Fibroblast of mammary gland (primary cell): ENCODE data around the gene BMPER.
A peak's percentile ranks its signal among the peaks of the same experiment; 100 is the strongest.

Experiments
- DNase-seq: peaks from one replicate; pipeline ENCODE4 v3.0.0-alpha.2; 2010; ENCODE audit warnings: low read depth
- H3K4me3 ChIP-seq: 2 replicates; pipeline ENCODE4 v1.5.1; 2011; ENCODE audit warnings: low read depth, mild to moderate bottlenecking, low read length, moderate library complexity; ENCODE audit not compliant: control insufficient read depth
- TF ChIP-seq, protein P1 (sequence below): conservative IDR thresholded peaks from 2 replicates; pipeline ENCODE4 v1.5.1; 2011; ENCODE audit warnings: low read depth, low read length, inconsistent platforms; ENCODE audit not compliant: control insufficient read depth, insufficient read depth

The BMPER gene

DNA sequence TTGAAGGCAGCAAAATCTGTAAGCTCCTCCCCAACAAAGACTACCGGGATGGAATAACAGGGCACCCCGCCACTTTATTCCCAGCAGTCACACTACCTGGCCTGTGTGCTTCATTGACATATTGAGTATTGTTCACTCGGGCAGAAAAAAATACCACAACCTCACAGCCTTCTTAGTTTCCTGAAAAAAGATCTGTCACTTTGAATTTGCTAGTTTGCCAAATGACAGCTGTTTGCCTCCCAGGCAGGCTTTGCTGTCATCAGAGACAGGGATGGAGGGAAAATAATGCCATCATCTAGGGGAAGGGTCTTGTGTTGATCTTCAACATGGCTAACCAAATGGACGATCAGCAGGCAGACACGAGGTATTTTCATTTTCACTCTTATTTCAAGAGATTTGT is 26.9 kb downstream of the BMPER start:
- no peak overlapping the region for H3K4me3 ChIP-seq
- peak; percentile 19 for DNase-seq
- TF ChIP-seq, protein P1, sequence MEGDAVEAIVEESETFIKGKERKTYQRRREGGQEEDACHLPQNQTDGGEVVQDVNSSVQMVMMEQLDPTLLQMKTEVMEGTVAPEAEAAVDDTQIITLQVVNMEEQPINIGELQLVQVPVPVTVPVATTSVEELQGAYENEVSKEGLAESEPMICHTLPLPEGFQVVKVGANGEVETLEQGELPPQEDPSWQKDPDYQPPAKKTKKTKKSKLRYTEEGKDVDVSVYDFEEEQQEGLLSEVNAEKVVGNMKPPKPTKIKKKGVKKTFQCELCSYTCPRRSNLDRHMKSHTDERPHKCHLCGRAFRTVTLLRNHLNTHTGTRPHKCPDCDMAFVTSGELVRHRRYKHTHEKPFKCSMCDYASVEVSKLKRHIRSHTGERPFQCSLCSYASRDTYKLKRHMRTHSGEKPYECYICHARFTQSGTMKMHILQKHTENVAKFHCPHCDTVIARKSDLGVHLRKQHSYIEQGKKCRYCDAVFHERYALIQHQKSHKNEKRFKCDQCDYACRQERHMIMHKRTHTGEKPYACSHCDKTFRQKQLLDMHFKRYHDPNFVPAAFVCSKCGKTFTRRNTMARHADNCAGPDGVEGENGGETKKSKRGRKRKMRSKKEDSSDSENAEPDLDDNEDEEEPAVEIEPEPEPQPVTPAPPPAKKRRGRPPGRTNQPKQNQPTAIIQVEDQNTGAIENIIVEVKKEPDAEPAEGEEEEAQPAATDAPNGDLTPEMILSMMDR = no peak

DNA sequence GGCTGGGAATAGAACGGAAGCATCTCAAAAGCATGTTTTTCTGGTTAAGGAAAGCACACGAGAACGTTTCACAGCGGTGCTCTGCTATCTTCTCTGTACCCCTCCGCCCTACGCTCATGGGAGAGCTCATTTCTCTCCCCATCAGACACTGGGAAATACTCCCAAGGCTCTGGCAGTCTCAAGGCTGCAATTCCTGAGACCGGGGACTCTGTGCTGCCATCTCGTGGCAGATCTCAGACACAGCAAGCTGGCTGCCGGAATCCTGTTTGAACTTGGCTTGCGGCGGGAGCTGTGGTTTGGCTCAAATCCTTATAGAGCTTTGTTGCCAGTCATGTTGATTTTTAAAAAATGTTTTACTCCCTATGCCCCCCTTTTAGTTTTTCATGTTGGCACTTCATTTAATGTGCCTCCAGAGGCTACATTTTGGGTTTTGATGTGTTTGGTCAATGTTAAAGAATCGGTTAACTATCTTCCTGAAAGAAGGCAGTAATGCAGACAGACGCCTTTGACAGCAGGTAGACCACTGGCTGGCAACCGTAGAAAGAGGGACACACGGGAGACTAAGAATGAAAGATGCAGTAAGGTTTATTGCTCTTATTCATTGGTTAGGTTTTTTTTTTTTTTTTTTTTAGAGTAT is 27.6 kb downstream of the BMPER start:
- TF ChIP-seq, protein P1 = peak; percentile 98
- peak; percentile 96 for DNase-seq
- H3K4me3 ChIP-seq = peak overlapping the region; percentile 12

DNA sequence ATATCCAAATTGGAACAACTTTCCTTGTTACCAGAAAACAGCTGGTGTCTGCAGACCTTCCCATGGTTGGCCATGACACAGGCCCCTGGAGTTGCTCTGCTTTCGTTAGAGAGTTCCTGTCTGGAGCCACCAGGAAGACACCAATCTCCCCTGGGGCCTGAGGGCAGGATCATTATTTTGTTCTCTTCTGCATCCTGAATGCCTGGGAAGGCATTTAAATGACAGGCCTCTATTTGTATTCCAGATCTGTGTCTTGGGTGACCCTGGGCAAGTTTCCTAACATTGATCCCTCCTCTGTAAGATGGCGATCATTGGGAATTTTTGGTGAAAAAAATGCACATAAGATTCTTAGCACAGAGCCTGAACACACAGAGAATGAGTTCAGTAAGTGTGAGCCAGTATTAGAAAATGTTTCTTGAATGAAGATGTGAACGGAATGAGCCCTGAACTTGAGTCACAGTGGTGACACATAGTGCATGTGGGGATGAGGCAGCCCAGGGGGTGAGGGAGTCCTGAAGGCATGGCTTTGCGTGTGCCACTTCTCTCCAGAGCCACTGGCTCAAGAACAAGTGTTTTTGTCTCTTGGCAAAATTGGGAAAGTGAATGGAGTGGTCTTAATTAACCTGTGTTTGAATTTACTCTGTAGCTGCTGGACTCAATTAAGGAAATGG is 28.4 kb downstream of the BMPER start:
- no peak overlapping the region for H3K4me3 ChIP-seq
- peak; percentile 96 for DNase-seq
- TF ChIP-seq, protein P1 = no peak

DNA sequence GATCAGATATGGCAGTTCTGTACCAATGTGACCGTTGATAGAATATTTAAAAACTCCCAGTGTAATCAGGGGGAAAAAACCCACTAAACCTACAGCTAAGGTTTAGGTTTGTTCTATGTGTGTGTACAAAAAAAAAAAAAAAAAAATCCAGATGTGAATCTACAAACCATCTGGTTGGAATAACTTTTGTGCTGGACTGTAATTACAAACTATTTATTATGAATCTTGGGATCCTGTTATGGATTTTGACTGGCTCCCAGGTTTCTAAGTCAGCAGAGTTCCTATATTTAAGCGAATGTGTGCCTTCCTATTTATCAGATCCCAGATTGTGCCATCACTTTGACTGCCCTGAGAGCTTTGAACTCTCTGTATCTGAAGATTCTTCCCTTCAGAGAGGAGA is 29.1 kb downstream of the BMPER start:
- peak; percentile 28 for DNase-seq
- TF ChIP-seq, protein P1 = no peak
- no peak overlapping the region for H3K4me3 ChIP-seq

DNA sequence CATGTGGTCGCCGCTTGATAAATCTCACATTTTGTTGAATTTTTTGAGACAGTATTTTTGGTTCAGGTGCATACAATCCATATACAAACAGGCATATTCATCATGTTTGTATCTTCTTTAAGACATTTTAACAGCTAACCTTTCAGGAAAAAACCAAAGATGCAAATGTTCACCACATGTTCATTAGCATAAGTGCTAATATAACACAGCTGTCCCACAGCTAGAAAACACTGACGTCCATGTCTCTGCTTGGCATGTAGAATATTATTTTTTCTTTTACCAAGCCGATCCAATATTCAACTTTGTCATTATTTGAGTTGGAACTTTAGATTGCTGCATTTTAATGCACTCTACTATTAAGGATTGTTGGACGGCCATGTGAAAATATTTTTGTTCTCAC is 31.2 kb downstream of the BMPER start:
- no peak for DNase-seq
- TF ChIP-seq, protein P1 = no peak
- H3K4me3 ChIP-seq = no peak overlapping the region

DNA sequence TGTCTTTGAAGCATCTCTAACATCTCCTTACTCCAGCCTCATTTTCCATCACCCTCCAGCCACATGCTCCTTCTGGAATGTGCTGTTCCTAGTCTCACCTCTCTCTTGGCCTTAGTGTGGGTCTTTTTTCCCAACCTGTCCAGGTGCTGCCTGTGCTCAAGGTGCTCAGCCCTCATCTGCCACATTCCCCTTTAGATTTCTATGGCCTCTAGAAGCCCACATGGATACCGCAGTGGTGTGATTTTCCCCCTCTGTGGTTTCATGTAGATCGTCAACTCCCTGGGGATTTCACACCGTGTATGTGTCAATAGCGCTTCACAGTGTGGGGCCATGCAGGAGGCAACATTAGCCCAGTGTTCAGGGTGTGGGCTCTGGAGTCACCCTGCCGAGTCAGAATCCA is 32.5 kb downstream of the BMPER start:
- TF ChIP-seq, protein P1 = no peak
- H3K4me3 ChIP-seq = no peak overlapping the region
- DNase-seq = no peak

DNA sequence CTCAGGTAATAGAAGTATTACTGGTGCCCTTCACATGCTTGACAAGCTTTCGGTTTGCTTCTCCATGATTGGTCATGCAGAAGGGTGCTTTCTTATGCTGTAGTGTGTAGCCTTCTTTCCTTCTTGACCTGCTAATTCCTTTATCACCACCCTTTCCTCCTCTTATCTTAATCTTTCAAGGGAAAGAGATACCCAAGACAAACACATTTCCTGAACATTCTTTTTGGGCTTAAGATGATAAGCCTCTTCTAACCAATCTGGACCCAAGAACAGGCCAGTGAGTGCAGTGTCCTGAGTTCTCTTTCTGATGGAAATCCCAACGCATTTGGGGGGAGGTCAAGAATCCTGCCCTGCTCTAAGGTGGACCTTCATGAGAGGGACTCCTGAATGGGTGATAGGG is 33.8 kb downstream of the BMPER start:
- DNase-seq = no peak
- TF ChIP-seq, protein P1 = no peak
- H3K4me3 ChIP-seq = no peak overlapping the region
